ENCODE results near the gene SENP8.

- no peak for TF ChIP-seq ZFP3 (CRISPR knock-in tag; IDR thresholded peaks at IDR 0.05)
- no peak for TF ChIP-seq PATZ1 (CRISPR knock-in tag; IDR thresholded peaks at IDR 0.05; ENCODE audit: borderline replicate concordance)
- TF ChIP-seq ZNF565 (CRISPR knock-in tag; conservative IDR thresholded peaks at IDR 0.05; ENCODE audit: low read depth), result no peak
- no peak for TF ChIP-seq ZC3H10 (CRISPR knock-in tag; IDR thresholded peaks at IDR 0.05)
- TF ChIP-seq ARNTL (CRISPR knock-in tag; IDR thresholded peaks at IDR 0.05; ENCODE audit: borderline replicate concordance, low read depth), result no peak
- TF ChIP-seq ZFP30 (CRISPR knock-in tag; IDR thresholded peaks at IDR 0.05), result no peak
- no peak for TF ChIP-seq ISL1 (CRISPR knock-in tag; IDR thresholded peaks at IDR 0.05)
- TF ChIP-seq GLIS3 (CRISPR knock-in tag; IDR thresholded peaks at IDR 0.05), result no peak
- no peak for TF ChIP-seq RARB (CRISPR knock-in tag; IDR thresholded peaks at IDR 0.05)
- no peak for TF ChIP-seq CREB5 (CRISPR knock-in tag; IDR thresholded peaks at IDR 0.05; ENCODE audit: low read depth)
- TF ChIP-seq CSRNP3 (CRISPR knock-in tag; IDR thresholded peaks at IDR 0.05), result no peak
- TF ChIP-seq SNAI2 (CRISPR knock-in tag; IDR thresholded peaks at IDR 0.05), result no peak
- TF ChIP-seq OSR1 (CRISPR knock-in tag; IDR thresholded peaks at IDR 0.05), result no peak
Measured at GRCh38 chr15:72078887-72079286, 39.3 kb upstream of the SENP8 start.
